SK-N-SH (cell line): ENCODE data around the gene KIAA0319L. TPM values are rescaled to one million over a fixed set of nuclear protein-coding genes. Genes with fewer than 3 reads are reported as not detected.

Experiments
- CHD2 ChIP-seq: fragments of 150-350 bp; IDR thresholded peaks from 2 replicates; pipeline ENCODE4 v1.6.1; 2018; ENCODE audit warnings: low read length; ENCODE audit not compliant: partially characterized antibody
- ELF1 ChIP-seq: IDR thresholded peaks from 2 replicates; pipeline ENCODE4 v1.4.0; 2012
- EP300 ChIP-seq, 2 experiments: IDR thresholded peaks; 2 replicates each; pipeline versions ENCODE4 v1.4.0 to v1.6.1; 2012; ENCODE audit warnings: borderline replicate concordance in 1 of 2, low read depth in 1 of 2, low read length in 1 of 2
- EZH2phosphoT487 ChIP-seq: fragments of 200-600 bp; sonication (generic); IDR thresholded peaks from 2 replicates; pipeline ENCODE4 v1.6.1; 2017; ENCODE audit warnings: low read depth, mixed run types, mild to moderate bottlenecking, antibody characterized with exemption, moderate library complexity, borderline replicate concordance
- FOSL2 ChIP-seq: IDR thresholded peaks from 2 replicates; pipeline ENCODE4 v1.4.0; 2012; ENCODE audit warnings: low read depth, mild to moderate bottlenecking, moderate library complexity, borderline replicate concordance
- GATA2 ChIP-seq: sonication (generic); formaldehyde crosslinking; IDR thresholded peaks from 2 replicates; pipeline ENCODE4 v1.5.0; 2020; ENCODE audit warnings: mild to moderate bottlenecking, missing genetic modification reagents
- IRF3 ChIP-seq: fragments of 150-350 bp; IDR thresholded peaks from 2 replicates; pipeline ENCODE4 v1.6.1; 2016; ENCODE audit warnings: mild to moderate bottlenecking, low read depth, low read length
- JUND ChIP-seq: IDR thresholded peaks from 2 replicates; pipeline ENCODE4 v1.4.0; 2012
- MEF2A ChIP-seq: IDR thresholded peaks from 2 replicates; pipeline ENCODE4 v1.4.0; 2012; ENCODE audit warnings: low read depth, borderline replicate concordance
- MXI1 ChIP-seq: IDR thresholded peaks from 2 replicates; pipeline ENCODE4 v1.6.1; 2012; ENCODE audit warnings: mild to moderate bottlenecking, low read depth, low read length, improper control_type of control experiment
- NFIC ChIP-seq: IDR thresholded peaks from 2 replicates; pipeline ENCODE4 v1.4.0; 2012; ENCODE audit warnings: borderline replicate concordance
- NRF1 ChIP-seq: IDR thresholded peaks from 2 replicates; pipeline ENCODE4 v1.6.1; 2012; ENCODE audit warnings: low read depth, mild to moderate bottlenecking, low read length
- PBX3 ChIP-seq: IDR thresholded peaks from 2 replicates; pipeline ENCODE4; 2012
- POLR2AphosphoS5 ChIP-seq: IDR thresholded peaks from 2 replicates; pipeline ENCODE4 v1.6.1; 2012; ENCODE audit warnings: low read depth, low read length
- RCOR1 ChIP-seq: fragments of 150-350 bp; IDR thresholded peaks from 2 replicates; pipeline ENCODE4 v1.6.1; 2017; ENCODE audit warnings: antibody characterized with exemption, low read length
- RFX5 ChIP-seq: IDR thresholded peaks from 2 replicates; pipeline ENCODE4 v1.6.1; 2012; ENCODE audit warnings: mild to moderate bottlenecking, improper control_type of control experiment, low read length
- RXRA ChIP-seq: IDR thresholded peaks from 2 replicates; pipeline ENCODE4 v1.4.0; 2012; ENCODE audit warnings: low read depth, mild to moderate bottlenecking, borderline replicate concordance
- SIN3A ChIP-seq: IDR thresholded peaks from 2 replicates; pipeline ENCODE4 v1.6.1; 2012; ENCODE audit warnings: low read depth, mild to moderate bottlenecking, low read length, moderate library complexity, borderline replicate concordance
- SMC3 ChIP-seq: IDR thresholded peaks from 2 replicates; pipeline ENCODE4 v1.6.1; 2012; ENCODE audit warnings: low read depth, low read length, improper control_type of control experiment
- TAF1 ChIP-seq: IDR thresholded peaks from 2 replicates; pipeline ENCODE4 v1.6.1; 2012; ENCODE audit warnings: low read depth, mild to moderate bottlenecking, low read length, moderate library complexity, borderline replicate concordance
- TCF12 ChIP-seq: IDR thresholded peaks from 2 replicates; pipeline ENCODE4 v1.4.0; 2012
- polyA plus RNA-seq, 3 experiments: library from polyadenylated mRNA; depleted of rRNA; stranded (reverse); fragments of >200 nt; gene quantifications; 2 replicates each; pipeline ENCODE4 v1.2.3, GENCODE V29; 2012
- TF ChIP-seq, protein P1 (sequence below): IDR thresholded peaks from 2 replicates; pipeline ENCODE4 v1.4.0; 2012; ENCODE audit warnings: low read depth, borderline replicate concordance
- TF ChIP-seq, protein P2 (sequence below): IDR thresholded peaks from 2 replicates; pipeline ENCODE4 v1.6.1; 2012; ENCODE audit warnings: mild to moderate bottlenecking, low read depth, low read length, moderate library complexity
- TF ChIP-seq, protein P3 (sequence below): fragments of 150-350 bp; IDR thresholded peaks from 2 replicates; pipeline ENCODE4 v1.6.1; 2017; ENCODE audit warnings: antibody characterized with exemption, low read length, low read depth, borderline replicate concordance

Gene KIAA0319L
- polyA plus RNA-seq, 1 of the 3 experiments (the other 2 are of a cell fraction): 51.9 TPM

DNA sequence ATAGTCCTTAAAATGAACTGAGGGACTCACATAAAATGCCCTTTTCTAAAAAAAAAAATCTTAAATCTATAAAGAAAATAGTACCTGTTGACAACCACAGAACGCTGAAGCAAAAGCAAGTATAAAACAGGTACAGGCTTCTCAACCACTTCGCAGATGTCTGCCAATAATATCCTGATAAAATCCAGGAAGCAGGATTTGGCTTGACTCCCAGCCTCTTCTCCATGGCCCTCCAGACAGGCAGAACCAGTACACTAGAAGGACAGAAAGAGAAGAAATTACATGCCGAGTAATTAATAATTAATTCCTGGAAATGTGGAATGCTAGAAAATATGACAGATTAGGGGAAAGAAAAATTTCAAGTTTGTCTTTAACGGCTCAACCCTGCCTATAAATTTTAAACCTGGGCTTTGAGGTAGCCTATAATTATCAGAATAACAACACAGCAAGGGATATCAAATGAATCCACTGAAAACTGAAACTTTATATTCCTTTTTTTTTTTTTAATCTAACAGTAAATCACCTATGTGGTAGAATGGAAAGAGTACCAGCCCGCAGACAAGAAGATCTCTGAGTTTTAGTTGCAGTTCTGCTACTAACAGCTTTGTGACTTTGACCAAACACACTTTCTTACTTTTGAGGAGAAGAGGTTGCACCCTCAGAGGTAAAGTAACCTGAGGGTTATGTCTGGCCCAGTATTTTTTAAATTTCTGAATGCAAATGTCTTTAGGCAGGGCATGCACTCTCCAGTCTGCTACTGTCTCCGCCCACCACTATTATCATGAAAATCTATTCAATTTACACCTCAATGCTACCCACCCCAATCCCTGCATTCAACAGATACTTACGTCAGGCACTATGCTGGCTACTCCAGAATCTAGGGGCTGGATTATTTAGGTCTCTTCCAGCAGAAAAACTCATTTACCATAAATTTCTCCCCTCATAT lies 2.7 kb downstream of the KIAA0319L start (continued):
- no peak for TF ChIP-seq IRF3
- peak; percentile 28 for TF ChIP-seq CHD2
- TF ChIP-seq, protein P1, sequence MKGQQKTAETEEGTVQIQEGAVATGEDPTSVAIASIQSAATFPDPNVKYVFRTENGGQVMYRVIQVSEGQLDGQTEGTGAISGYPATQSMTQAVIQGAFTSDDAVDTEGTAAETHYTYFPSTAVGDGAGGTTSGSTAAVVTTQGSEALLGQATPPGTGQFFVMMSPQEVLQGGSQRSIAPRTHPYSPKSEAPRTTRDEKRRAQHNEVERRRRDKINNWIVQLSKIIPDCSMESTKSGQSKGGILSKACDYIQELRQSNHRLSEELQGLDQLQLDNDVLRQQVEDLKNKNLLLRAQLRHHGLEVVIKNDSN: no peak
- TF ChIP-seq RFX5: no peak
- no peak for TF ChIP-seq TAF1
- peak; percentile 56; the same call in 1 of the 2 replicates for TF ChIP-seq MXI1
- no peak for TF ChIP-seq SMC3
- TF ChIP-seq, protein P2, sequence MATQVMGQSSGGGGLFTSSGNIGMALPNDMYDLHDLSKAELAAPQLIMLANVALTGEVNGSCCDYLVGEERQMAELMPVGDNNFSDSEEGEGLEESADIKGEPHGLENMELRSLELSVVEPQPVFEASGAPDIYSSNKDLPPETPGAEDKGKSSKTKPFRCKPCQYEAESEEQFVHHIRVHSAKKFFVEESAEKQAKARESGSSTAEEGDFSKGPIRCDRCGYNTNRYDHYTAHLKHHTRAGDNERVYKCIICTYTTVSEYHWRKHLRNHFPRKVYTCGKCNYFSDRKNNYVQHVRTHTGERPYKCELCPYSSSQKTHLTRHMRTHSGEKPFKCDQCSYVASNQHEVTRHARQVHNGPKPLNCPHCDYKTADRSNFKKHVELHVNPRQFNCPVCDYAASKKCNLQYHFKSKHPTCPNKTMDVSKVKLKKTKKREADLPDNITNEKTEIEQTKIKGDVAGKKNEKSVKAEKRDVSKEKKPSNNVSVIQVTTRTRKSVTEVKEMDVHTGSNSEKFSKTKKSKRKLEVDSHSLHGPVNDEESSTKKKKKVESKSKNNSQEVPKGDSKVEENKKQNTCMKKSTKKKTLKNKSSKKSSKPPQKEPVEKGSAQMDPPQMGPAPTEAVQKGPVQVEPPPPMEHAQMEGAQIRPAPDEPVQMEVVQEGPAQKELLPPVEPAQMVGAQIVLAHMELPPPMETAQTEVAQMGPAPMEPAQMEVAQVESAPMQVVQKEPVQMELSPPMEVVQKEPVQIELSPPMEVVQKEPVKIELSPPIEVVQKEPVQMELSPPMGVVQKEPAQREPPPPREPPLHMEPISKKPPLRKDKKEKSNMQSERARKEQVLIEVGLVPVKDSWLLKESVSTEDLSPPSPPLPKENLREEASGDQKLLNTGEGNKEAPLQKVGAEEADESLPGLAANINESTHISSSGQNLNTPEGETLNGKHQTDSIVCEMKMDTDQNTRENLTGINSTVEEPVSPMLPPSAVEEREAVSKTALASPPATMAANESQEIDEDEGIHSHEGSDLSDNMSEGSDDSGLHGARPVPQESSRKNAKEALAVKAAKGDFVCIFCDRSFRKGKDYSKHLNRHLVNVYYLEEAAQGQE: no peak
- TF ChIP-seq, protein P3, sequence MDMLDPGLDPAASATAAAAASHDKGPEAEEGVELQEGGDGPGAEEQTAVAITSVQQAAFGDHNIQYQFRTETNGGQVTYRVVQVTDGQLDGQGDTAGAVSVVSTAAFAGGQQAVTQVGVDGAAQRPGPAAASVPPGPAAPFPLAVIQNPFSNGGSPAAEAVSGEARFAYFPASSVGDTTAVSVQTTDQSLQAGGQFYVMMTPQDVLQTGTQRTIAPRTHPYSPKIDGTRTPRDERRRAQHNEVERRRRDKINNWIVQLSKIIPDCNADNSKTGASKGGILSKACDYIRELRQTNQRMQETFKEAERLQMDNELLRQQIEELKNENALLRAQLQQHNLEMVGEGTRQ: no peak
- TF ChIP-seq JUND: no peak
- TF ChIP-seq SIN3A: no peak
- TF ChIP-seq NFIC: peak; percentile 67
- peak; percentile 37; the same call in 1 of the 2 replicates for TF ChIP-seq ELF1
- no peak for TF ChIP-seq NRF1
- TF ChIP-seq TCF12: peak; percentile 79
- TF ChIP-seq FOSL2: no peak
- peak in 1 of 2 experiments; percentile 39; a peak in 1 of 4 replicates for TF ChIP-seq EP300 (IDR thresholded peaks at IDR 0.05; ENCODE audit: borderline replicate concordance in 1 of 2, low read depth in 1 of 2, low read length in 1 of 2)
- no peak for TF ChIP-seq EZH2phosphoT487
- peak; percentile 48 for TF ChIP-seq PBX3
- TF ChIP-seq POLR2AphosphoS5: no peak
- TF ChIP-seq RXRA: no peak
- TF ChIP-seq RCOR1: peak; percentile 59; the same call in 1 of the 2 replicates
- no peak for TF ChIP-seq MEF2A
- TF ChIP-seq GATA2: no peak
